Measurements from ENCODE around the gene RNF5. TPM values are rescaled to one million over a fixed set of nuclear protein-coding genes. Genes with fewer than 3 reads are reported as not detected.

RNF5 gene
- total RNA-seq, 1 experiment from 2014 or later: 45.9 TPM

DNA sequence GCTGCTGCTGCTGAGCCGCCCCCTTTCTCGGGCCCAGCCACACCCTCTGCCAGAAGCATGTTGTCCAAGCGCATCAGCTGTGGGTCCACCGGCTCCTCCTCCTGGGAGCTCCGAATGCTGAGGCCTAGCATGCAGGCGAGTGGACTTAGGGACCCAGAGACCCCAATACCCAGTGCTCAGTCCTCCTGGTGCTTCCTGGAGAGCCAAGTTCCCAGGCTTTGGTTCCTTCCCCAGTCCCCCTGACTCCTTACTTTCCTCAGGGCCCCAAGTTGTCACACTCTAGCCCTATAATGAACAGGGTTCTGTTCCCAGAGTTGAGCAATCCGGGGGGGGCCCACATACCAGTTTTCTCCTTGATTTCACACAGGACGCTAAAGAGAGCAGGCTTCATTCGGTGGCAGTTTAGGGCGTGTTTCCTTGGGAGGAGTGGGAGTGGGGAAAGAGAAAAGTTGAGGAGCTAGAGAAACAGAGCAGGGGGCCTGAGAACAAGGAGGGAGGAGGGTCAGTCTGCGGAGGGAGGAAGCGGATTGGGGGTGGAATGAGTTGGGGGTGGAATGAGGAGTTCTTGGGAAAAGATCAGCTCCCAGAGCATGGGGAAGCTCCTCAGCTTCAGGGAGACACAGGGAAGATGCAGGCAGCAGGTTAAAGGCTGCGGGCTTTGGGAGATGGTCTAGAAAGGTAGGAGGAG lies 10.3 kb downstream of the RNF5 start:
- ChIA-PET POLR2A (interaction anchor here (0.6 kb wide), 1 partner anchor 59 kb away, joined by 3 read pairs; the partner anchor contains the start of gene FKBPL), RAD21 (ENCODE audit: low non-redundant PET in 1 of 2, low total read pairs in 2 of 2, uncharacterized antibody in 2 of 2, unreplicated experiment in 2 of 2) (no interaction called here), CTCF (no interaction called here)
- H3K4me2 ChIP-seq (ENCODE audit: low read length): peak overlapping the region; percentile 81
- H3K9ac ChIP-seq (ENCODE audit: low read length): peak overlapping the region; percentile 87
- peak overlapping the region; percentile 80 to 84 for H3K4me3 ChIP-seq (replicated peaks in 1 of 2; ENCODE audit: low read depth in 1 of 2, low read length in 2 of 2)
- H3K9me3 ChIP-seq (ENCODE audit: control insufficient read depth in 1 of 2, insufficient read depth in 1 of 2, low read depth in 1 of 2, low read length in 2 of 2): no peaks in the 10 kb centered on the region
- H3K36me3 ChIP-seq (ENCODE audit: control insufficient read depth in 1 of 2, insufficient read depth in 2 of 2, low read length in 2 of 2): peaks cover 0 to 3% of the 10 kb centered on the region in 2 experiments; a peak in 2 of 4 replicates
- TF ChIP-seq CBX3 (IDR thresholded peaks at IDR 0.05; ENCODE audit: low read depth) (no peak), EZH2 (IDR thresholded peaks at IDR 0.05) (no peak)
- no peaks in the 10 kb centered on the region for H3K27me3 ChIP-seq (ENCODE audit: insufficient read depth, low read length)
- no peak for DNase-seq (ENCODE audit: low read depth, low spot score)
- H2AFZ ChIP-seq (ENCODE audit: low read depth, low read length, poor library complexity, severe bottlenecking): no peak overlapping the region
- TSS peak; percentile 23 for BruUV-seq (replicated peaks)
- peaks cover 16 to 60% of the 10 kb centered on the region in 2 experiments for H3K4me1 ChIP-seq (ENCODE audit: control insufficient read depth in 1 of 2, insufficient read depth in 2 of 2, low read length in 2 of 2)
- ATAC-seq: no peak
- peak overlapping the region; percentile 81 for H3K27ac ChIP-seq (ENCODE audit: low read depth, low read length)
- H3K9me2 ChIP-seq (ENCODE audit: insufficient read depth): no peaks in the 10 kb centered on the region
- no peaks in the 10 kb centered on the region for H4K20me1 ChIP-seq (ENCODE audit: insufficient read depth)
- H3K79me2 ChIP-seq (ENCODE audit: insufficient read depth, low read length): peaks cover 13% of the 10 kb centered on the region
- intact Hi-C loops (cut with micrococcal nuclease): no loop called here

DNA sequence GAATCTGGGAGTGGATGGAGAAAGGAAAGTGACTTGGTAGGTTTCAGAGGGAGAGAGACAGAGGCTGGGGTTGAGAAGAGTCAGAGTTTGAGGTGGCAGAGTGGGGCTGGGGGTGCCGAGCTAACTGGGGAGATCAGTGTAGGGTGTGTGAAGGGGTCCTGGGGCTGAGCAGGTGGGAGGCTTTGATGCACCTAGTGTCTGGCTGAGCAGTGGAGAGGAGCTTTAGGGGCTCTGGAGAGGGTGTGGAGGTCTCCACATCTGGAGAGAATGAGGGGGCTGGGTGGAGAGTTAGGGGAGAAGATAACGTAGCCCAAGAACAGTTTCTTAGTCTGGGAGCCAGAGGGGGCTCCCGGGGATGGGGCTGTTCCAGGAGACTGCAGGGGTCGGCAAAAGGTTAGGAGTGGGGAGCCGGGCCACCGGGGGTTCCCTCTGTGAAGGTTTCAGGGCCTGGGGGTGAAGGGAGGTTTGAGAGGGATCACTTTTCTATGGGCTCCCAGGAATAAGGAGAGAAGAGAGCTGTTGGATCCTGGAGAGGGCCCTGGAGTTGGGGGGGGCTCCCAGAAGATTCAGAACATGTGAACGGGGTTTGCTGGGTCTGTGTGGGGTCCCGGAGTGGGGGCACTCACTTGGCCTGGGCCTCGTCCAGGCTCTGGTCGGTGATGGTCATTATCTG lies 11.0 kb downstream of the RNF5 start:
- no peaks in the 10 kb centered on the region for H3K9me2 ChIP-seq (ENCODE audit: insufficient read depth)
- TF ChIP-seq POLR2AphosphoS5 (IDR thresholded peaks at IDR 0.05; ENCODE audit: low read depth, low read length) (peak; percentile 37), JUND (IDR thresholded peaks at IDR 0.05) (no peak), POLR2A (IDR thresholded peaks at IDR 0.05; ENCODE audit: borderline replicate concordance, extremely low read depth, insufficient read depth, insufficient read length) (peak; percentile 19)
- RAD21 ChIA-PET (ENCODE audit: low non-redundant PET in 1 of 2, low total read pairs in 2 of 2, uncharacterized antibody in 2 of 2, unreplicated experiment in 2 of 2): no interaction called here

More for the DNA sequence above, 11.0 kb downstream of the RNF5 start:
- H3K4me1 ChIP-seq (ENCODE audit: control insufficient read depth in 1 of 2, insufficient read depth in 2 of 2, low read length in 2 of 2): peaks cover 16 to 59% of the 10 kb centered on the region in 2 experiments
- CTCF ChIA-PET: no interaction called here
- H3K9ac ChIP-seq (ENCODE audit: low read length): peak overlapping the region; percentile 87
- ATAC-seq: no peak
- H3K27me3 ChIP-seq (ENCODE audit: insufficient read depth, low read length): no peaks in the 10 kb centered on the region
- no peaks in the 10 kb centered on the region for H3K9me3 ChIP-seq (ENCODE audit: control insufficient read depth in 1 of 2, insufficient read depth in 1 of 2, low read depth in 1 of 2, low read length in 2 of 2)
- peaks cover 0 to 3% of the 10 kb centered on the region in 2 experiments; a peak in 2 of 4 replicates for H3K36me3 ChIP-seq (ENCODE audit: control insufficient read depth in 1 of 2, insufficient read depth in 2 of 2, low read length in 2 of 2)
- H3K4me2 ChIP-seq (ENCODE audit: low read length): peak overlapping the region; percentile 81
- peak overlapping the region; percentile 80 to 84 for H3K4me3 ChIP-seq (replicated peaks in 1 of 2; ENCODE audit: low read depth in 1 of 2, low read length in 2 of 2)
- intact Hi-C loops (cut with micrococcal nuclease): no loop called here
- H3K27ac ChIP-seq (ENCODE audit: low read depth, low read length): peak overlapping the region; percentile 81
- H4K20me1 ChIP-seq (ENCODE audit: insufficient read depth): no peaks in the 10 kb centered on the region
- POLR2A ChIA-PET: interaction anchor here (0.6 to 1.0 kb wide), 2 partner anchors 10 to 59 kb away, joined by 3 read pairs; partner anchors contain the start of gene FKBPL
- H2AFZ ChIP-seq (ENCODE audit: low read depth, low read length, poor library complexity, severe bottlenecking): no peak overlapping the region
- BruUV-seq (replicated peaks): no TSS peak
- DNase-seq (ENCODE audit: low read depth, low spot score): no peak
- peaks cover 13% of the 10 kb centered on the region for H3K79me2 ChIP-seq (ENCODE audit: insufficient read depth, low read length)
